HG03571 (cell line): ENCODE results near the gene RC3H2.
A peak's percentile ranks its signal among the peaks of the same experiment; 100 is the strongest.
"Not testable (repeated sequence)": the region's sequence is repeated elsewhere in the genome, so short reads cannot be mapped to it uniquely, and the experiment has no call there.

Source experiments
- ATAC-seq: cut with Tn5 transposase; IDR thresholded peaks from one replicate; pipeline ENCODE4 v1.9.1; 2021; ENCODE audit not compliant: unreplicated experiment

RC3H2 gene

DNA sequence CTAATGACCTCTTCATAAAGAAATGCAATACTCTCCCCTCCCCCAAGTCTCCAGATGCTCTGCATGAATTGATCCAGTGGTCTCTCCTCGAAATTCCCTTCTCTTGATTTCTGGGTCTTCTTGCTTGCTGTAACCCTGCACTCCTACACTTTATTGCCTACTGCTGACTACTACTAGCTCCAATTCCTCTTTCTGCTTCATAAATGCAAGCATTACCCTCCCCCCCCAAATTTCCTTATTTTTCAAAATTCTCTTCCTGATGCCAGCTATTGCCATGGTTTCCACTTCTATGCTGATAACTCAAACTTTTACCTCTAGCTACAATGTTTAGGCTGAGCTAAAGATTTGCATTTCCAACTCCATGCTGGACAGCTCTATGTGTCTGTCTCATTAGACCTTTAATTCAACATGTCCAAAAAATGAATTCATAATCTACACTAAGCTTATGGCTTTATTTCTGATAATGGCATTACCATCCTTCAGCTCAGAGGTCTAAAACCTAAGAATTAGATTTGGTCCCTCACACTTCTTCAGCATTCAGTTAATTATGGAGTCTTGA, 24.7 kb upstream of the RC3H2 start:
- no peak for ATAC-seq

DNA sequence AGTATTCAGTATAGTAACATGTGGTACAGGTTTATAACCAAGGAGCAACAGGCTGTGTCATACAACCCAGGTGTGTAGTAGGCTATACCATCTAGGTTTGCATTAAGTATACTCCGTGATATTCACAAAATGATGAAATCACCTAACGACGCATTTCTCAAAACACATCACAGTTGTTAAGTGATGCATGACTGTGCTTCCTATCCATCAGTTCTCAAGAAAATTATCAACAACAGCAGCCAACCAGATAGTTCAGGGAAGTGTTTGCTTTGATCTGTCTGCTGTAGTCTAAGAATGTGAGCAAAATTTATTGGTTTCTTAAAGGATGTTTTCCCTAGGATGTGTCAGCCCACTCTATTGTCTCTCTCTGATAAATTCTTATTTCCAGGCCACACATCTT, 18.8 kb upstream of the RC3H2 start:
- peak; percentile 52 for ATAC-seq

DNA sequence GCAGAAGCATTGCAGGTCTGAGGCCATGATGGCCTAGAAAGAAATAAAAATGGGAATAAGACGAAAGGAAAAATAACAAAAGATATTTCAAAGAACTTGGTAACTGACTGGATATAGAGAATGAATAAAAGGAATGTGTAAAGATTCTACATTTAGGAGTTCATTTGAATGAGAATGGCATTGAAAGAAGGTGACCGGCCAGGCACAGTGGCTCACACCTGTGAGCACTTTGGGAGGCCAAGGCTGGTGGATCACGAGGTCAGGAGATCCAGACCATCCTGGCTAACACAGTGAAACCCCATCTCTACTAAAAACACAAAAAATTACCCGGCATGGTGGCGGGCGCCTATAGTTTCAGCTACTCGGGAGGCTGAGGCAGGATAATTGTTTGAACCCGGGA, 17.6 kb upstream of the RC3H2 start:
- no peak for ATAC-seq

DNA sequence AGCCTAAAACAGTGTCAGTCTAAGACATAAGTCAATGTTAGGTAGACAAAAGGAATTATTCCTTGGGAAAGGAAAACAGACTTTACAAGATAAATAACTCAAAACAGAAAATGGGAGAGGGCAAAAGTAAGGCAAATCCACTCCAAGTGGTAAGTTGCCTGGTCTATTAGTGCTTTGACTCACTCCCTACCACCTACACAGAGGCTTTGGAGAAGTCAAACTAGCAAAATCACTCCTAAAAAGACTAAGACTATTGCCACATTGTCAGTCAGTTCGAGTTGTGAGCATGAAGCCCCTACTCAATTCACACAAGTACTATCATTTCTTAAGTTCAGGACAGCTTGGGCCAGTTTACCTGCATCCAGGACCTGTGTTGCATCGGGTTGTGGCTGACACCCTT, 13.2 kb upstream of the RC3H2 start:
- ATAC-seq = no peak

DNA sequence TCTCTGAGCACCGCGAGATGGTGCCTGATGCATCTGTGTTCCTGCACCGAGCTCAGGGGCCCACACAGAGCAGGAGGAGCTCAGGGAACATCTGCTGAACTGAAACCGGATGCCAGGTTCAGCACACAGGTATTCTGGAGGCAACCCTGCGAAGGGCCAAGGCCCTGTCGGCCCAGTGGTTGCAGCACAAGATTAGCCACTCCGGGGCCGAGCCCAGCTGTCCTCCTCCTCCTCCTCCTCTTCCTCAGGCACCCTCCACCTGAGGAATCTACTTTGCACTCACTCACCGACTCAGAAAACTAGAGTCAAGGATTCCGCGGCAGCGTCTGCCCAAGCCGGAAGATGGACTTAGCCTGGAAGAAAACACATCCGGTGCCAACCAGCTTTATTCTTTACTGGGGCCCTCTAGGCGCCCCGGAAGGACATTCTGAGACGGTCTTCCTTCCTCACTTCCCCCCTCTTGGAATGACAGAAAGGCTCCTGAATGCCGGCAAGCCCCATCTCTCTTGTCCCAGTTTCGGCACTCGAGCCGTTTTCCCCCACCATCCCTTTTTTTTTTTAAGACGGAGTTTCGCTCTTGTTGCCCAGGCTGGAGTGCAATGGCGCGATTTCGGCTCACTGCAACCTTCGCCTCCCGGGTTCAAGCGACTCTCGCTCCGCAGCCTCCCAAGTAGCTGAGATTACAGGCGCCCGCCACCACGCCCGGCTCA, 8.0 kb upstream of the RC3H2 start, which contains the start of gene ZBTB6:
TSS of gene ZBTB6 (minus strand) at position 360 of the 710 bp plus-strand sequence. CDS start 1,251 bp downstream, outside the sequence.
- peak; percentile 98 for ATAC-seq

DNA sequence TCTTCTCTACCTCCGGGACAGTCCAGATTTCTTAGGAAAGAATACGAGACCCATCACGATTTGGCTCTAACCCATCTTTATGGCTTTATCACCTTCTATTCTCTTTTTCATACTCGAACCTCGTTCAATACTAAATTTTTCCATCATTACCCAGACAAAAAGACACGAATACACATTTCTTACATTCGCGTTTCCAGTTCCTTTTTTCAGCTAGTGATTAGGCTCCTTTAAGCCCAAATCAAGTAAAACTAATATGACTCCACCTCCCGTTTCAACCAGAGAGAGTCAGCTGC, 7.5 kb upstream of the RC3H2 start:
- no peak for ATAC-seq

DNA sequence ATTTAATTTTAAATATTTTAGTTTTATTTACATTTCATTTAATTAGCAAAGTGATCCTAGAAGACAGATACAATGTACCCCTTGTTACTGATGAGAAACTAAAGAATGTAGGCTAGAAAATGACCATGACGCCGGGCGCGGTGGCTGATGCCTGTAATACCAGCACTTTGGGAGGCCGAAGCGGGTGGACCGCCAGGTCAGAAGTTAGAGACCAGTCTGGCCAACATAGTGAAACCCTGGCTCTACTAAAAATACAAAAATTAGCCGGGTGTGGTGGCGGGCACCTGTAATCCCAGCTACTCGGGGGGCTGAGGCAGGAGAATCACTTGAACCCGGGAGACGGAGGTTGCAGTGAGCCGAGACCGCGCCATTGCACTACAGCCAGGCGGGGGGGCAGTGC, 963 bp upstream of the RC3H2 start:
- not testable (repeated sequence) for ATAC-seq

DNA sequence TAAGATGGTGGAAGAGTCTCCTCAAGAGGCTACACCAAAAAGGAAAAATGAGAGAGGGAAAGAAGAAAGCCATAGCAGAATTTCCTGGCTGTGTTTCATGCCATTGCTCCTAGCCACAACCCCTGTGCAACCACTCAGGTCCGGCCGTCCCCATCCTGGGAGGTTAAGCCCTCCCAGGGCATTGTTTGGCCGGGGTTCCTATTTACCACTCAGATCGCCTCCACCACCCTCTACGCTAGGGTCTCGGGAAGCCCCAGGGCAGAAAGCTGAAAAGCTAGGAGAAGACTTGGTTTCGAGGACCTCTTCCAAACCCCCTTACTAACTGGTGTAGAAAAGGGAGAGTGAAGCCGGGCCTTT, 715 bp downstream of the RC3H2 start:
- peak; percentile 18 for ATAC-seq

DNA sequence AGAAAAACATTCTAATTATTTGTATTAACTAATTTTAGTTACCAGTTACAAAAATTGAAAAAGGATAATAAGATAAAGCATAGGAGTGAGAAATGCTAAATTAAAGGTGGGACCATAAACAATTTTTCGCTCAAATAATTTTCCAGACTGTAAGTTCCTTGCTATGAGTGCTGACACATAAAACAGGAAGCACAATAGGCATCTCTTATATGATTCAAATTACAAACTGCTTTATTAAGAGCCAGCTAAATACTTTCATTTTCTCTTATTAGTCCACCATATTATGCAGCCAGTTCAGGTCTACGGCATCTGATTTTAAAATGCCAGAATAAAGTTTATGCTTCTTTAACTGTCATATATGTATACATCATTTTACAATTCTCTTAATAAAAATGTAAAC, 4.4 kb downstream of the RC3H2 start:
- ATAC-seq = no peak

DNA sequence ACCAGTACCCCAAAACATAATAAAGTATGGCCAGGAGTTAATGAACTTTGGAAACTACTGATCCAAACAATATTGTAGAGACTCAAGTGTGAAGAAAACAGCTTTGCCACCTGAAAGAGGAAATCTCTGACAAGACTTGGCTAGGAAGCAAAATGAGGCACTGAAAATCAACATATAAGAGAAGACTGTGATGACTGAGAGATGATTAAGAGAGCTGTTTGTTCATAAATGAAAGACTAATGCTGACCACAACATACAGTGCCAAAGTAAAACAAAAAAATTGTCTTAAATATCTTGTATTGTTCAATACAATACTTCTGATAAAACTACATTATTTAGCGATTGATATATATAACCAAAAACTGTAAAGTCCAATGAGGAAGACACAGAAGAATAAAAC, 7.2 kb downstream of the RC3H2 start:
- no peak for ATAC-seq

DNA sequence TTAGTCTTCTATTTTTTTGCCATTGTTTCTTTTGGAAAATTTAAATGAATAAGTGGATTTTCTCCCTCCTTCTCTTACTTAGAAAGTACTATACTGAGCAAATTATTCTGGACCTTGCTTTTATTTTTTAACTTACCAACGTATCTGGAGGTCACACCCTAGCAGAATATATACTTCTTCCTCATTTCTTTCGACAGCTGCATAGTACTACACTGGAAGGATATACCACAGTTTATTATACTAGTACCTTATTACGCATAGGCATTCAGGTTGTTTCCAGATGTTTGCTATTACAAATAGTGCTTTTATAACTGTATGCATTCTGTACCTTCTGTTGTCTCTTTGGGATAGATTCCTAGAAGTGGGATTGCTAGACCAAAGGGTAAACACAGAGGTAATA, 16.7 kb downstream of the RC3H2 start:
- ATAC-seq = no peak

DNA sequence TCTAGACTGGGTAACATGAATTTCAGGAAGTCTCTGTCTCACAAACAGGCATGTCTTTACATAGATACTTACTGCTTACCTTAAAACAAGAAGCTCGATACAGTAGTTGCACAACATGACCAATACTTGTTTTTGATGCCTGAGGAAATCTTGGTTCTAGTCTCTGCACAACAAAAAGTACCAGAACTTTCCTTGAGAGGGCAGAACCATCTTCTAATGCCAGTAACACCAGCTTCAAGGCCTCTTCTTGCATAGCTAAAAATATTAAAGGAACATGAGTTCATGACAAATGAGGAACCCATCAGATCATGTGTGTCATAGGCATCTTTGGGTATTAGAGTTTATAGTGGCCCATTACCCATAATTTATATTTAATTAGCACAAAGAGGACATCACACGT, 22.0 kb downstream of the RC3H2 start:
- no peak for ATAC-seq

DNA sequence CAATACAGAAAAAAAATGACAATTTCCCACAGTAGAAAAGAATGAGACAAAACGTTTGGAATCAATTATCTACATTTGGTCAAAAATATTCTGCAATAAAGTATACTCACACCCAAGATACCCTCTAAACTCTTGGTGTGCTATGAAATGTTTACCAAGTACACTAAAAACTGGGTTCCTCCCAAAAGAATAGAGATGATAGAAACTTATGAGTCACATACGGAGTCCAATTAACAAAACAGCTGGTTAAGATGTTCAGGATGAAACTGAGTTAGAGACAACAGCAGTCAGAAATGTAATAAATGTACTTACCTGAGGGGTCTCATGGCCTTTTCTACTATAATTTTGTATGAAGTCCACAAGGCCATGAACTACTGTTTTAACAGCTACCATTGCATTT, 25.7 kb downstream of the RC3H2 start:
- ATAC-seq = no peak

DNA sequence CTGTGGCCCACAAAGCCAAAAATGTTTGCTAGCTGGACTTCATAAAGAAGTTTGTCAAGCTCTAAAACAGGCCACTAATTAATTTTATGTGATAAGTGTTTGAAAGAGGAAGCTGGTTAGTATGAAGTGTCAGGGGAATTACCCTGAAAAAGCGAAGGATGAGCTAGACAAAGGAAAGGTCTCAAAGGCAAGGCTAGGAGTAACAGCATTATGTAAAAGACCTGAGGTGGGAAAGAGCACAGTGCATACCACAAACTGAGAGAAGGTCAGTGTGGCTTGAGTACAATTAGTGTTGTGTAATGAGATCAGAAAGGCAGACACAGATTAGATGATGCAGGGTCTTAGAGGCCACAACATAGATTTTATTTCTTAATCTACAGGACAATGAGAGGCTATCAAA, 29.6 kb downstream of the RC3H2 start:
- ATAC-seq = no peak

DNA sequence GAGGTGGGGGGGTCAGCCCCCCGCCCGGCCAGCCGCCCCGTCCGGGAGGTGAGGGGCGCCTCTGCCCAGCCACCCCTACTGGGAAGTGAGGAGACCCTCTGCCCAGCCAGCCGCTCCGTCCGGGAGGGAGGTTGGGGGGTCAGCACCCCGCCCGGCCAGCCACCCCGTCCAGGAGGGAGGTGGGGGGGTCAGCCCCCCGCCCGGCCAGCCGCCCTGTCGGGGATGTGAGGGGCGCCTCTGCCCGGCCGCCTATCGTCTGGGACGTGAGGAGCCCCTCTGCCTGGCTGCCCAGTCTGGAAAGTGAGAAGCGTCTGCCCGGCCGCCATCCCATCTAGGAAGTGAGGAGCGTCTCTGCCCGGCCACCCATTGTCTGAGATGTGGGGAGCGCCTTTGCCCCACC, 37.9 kb downstream of the RC3H2 start:
- not testable (repeated sequence) for ATAC-seq

DNA sequence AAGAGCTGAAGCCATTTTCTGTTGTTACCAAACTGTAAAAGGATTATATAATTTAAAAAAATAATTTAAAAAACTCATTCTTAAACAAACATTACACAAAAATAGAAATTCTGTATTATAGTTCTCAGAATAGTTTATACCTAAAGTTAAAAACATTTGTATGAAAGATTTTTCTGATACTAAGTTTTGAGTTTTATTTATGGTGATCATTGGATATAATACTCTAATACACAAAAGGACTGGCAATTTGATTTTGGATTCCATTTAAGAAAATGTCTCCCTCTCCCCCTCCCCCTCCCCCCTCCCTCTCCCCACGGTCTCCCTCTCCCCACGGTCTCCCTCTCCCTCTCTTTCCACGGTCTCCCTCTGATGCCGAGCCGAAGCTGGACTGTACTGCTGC, 39.1 kb downstream of the RC3H2 start:
- ATAC-seq = no peak

DNA sequence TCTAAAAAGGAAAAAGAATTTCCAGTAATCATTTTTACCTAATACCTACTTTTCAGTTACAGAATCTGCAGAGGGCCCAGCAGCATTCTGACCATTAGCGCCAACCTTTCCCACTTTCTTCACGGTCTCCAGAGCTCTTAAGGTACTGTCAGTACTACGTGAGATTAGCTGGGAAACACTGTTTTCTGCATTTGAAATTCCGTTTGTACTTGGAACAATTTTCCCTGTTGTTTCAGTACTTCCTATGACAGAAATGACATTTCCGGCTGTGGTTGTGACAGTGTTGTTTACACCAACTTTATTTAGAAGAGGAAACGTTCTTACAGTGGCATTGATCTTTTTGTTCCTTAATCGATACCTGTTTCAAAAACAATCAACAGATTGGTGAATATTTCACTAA, 39.9 kb downstream of the RC3H2 start:
- no peak for ATAC-seq

DNA sequence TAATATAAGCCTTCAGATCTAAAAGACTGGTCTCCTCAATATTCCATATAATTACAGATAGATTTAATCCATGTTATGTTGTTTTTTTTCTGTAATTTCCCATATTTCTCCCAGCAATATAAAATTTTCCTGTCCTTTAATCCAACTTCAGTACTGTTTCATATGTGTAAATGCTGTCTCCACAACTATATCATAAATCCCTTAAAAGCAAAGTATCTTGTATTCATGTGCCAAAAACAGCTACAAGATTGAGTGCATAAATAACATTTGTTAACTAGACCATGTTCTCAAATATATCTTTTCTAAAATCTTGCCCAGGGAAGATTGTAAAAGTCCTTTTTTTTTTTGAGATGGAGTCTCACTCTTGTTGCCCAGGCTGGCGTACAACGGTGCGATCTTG, 41.8 kb downstream of the RC3H2 start:
- no peak for ATAC-seq

DNA sequence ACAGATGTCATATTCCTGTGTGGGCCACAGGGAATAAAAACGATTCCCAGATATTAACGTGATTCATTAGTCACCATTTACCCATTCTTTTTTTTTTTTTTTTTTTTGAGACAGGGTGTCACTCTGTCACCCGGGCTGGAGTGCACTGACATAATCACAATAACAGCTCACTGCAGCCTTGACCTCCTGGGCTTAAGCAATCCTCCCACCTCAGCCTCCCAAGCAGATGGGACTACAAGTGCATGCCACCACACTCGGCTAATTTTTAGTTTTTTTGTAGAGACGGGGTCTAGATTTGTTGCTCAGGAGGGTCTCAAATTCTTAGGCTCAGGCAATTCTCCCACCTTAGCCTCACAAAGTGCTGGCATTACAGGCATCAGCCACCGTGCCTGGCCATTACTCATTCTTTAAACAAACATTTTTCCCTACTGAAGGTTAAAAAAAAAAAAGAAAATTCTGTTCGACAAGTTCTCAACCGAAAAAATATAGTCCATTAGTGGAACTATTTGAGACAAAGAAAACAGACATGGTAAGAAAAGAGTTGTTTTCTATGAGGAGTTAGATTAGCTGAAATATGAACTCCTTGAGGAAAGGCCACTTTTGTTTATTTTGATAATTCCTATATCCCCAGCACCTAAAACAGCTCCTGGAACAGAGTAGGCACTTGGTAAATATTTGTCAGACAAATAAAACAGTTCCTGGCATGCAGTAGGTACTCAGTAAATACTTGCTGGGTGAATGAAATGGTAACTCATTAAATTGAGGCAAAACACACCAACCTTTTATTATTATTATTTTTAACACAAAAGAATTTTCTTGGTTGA, 44.6 kb downstream of the RC3H2 start:
- ATAC-seq = no peak

DNA sequence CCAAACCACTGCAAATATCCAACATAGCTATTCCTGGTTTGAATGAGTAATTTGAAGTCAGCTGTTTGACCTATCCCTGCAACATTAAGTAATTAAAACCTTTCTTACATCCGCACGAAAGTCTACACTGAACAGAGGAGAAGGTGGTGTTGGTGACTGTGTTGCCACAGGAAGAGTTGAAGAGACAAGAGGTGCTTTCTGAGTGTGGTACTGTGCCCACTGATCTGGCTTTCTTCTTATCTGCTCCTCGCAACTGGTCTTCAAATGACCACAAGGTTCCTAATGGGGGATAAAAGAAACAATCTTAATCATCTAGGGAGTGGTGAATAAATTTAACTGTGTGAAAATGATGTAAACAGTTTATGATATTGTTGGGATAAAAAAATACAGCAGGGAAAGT, 47.3 kb downstream of the RC3H2 start:
- no peak for ATAC-seq

DNA sequence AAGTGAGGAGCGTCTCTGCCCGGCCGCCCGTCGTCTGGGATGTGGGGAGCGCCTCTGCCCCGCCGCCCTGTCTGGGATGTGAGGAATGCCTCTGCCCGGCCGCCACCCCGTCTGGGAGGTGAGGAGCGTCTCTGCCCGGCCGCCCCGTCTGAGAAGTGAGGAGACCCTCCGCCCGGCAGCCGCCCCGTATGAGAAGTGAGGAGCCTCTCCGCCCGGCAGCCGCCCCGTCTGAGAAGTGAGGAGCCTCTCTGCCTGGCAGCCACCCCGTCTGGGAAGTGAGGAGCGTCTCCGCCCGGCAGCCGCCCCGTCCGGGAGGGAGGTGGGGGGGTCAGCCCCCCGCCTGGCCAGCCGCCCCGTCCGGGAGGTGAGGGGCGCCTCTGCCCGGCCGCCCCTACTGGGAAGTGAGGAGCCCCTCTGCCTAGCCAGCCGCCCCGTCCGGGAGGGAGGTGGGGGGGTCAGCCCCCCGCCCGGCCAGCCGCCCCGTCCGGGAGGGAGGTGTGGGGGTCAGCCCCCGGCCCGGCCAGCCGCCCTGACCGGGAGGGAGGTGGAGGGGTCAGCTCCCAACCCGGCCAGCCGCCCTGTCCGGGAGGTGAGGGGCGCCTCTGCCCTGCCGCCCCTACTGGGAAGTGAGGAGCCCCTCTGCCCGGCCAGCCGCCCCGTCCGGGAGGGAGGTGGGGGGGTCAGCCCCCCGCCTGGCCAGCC, 52.9 kb downstream of the RC3H2 start:
- ATAC-seq = not testable (repeated sequence)
